BJ (cell line): ENCODE measurements around the gene SUSD6. TPM values are rescaled to one million over a fixed set of nuclear protein-coding genes. Genes with fewer than 3 reads are reported as not detected.
"Not testable (repeated sequence)": the region's sequence is repeated elsewhere in the genome, so short reads cannot be mapped to it uniquely, and the experiment has no call there.

Experiments used
- CTCF ChIA-PET: fragments of 350-600 bp; formaldehyde crosslinking; extraction: SDS; loops from one replicate; lab custom pipeline; 2021; ENCODE audit warnings: antibody characterized with exemption, inconsistent platforms; lab: Yijun Ruan, JAX
- POLR2A ChIA-PET: fragments of 300-600 bp; sonication (Branson Sonifier 250); formaldehyde crosslinking; extraction: SDS; loops from one replicate; lab custom pipeline; 2021; ENCODE audit warnings: antibody characterized with exemption; lab: Charles Lee
- DNase-seq: peaks from one replicate; pipeline ENCODE4 v3.0.0-alpha.2; 2011; ENCODE audit warnings: low read depth
- H3K27me3 ChIP-seq: 2 replicates; pipeline ENCODE4 v1.6.0; 2011; ENCODE audit warnings: low read length; ENCODE audit not compliant: control insufficient read depth, insufficient read depth
- H3K36me3 ChIP-seq: 2 replicates; pipeline ENCODE4 v1.5.1; 2011; ENCODE audit warnings: low read length; ENCODE audit not compliant: control insufficient read depth, insufficient read depth
- H3K4me3 ChIP-seq: 2 replicates; pipeline ENCODE4 v1.5.1; 2011; ENCODE audit warnings: low read depth, mild to moderate bottlenecking, control low read depth, low read length
- CTCF ChIP-seq: IDR thresholded peaks from 2 replicates; pipeline ENCODE4 v1.5.1; 2011; ENCODE audit warnings: low read depth, mild to moderate bottlenecking, control low read depth, inconsistent platforms, low read length, moderate library complexity; ENCODE audit not compliant: insufficient read depth
- polyA plus RNA-seq: library from polyadenylated mRNA; depleted of rRNA; stranded (reverse); fragments of >200 nt; gene quantifications from 2 replicates; pipeline ENCODE4 v1.2.3, GENCODE V29; 2011

The SUSD6 gene
- polyA plus RNA-seq, 1 experiment = 20.3 TPM

- DNase-seq = no peak
- ChIA-PET CTCF (no interaction called here), POLR2A (no interaction called here)
- Histone ChIP-seq H3K36me3 (no peaks in the 10 kb centered on the region; the same call in none of the 2 replicates), H3K27me3 (no peaks in the 10 kb centered on the region), H3K4me3 (no peak overlapping the region)
- no peak for TF ChIP-seq CTCF
Measured at GRCh38 chr14:69643430-69644200, 32.2 kb downstream of the SUSD6 start.

GRCh38 chr14:69644814-69645213 lies 33.4 kb downstream of the SUSD6 start:
- Histone ChIP-seq H3K36me3 (no peaks in the 10 kb centered on the region; the same call in none of the 2 replicates), H3K4me3 (no peak overlapping the region), H3K27me3 (no peaks in the 10 kb centered on the region)
- DNase-seq = no peak
- ChIA-PET POLR2A (no interaction called here), CTCF (interaction anchor here (1.0 kb wide), 1 partner anchor 28 kb away, joined by 3 read pairs; no protein-coding TSS in a partner anchor)
- no peak for TF ChIP-seq CTCF

GRCh38 chr14:69647213-69647612 lies 35.8 kb downstream of the SUSD6 start:
- ChIA-PET POLR2A (no interaction called here), CTCF (interaction anchor here (1.0 to 1.4 kb wide), 3 partner anchors 9 to 80 kb away, joined by 3 to 4 read pairs (median 3); no protein-coding TSS in a partner anchor)
- Histone ChIP-seq H3K36me3 (no peaks in the 10 kb centered on the region; the same call in 1 of the 2 replicates), H3K4me3 (no peak overlapping the region), H3K27me3 (no peaks in the 10 kb centered on the region)
- TF ChIP-seq CTCF = no peak
- DNase-seq = no peak

GRCh38 chr14:69647642-69648041 lies 36.2 kb downstream of the SUSD6 start:
- POLR2A ChIA-PET, H3K36me3 ChIP-seq, H3K4me3 ChIP-seq, H3K27me3 ChIP-seq, DNase-seq: not testable (repeated sequence)
- CTCF ChIA-PET = interaction anchor here (1.3 to 1.4 kb wide), 2 partner anchors 9 to 80 kb away, joined by 3 to 4 read pairs; no protein-coding TSS in a partner anchor

GRCh38 chr14:69648480-69649451 lies 37.4 kb downstream of the SUSD6 start:
- no peak for DNase-seq
- Histone ChIP-seq H3K36me3 (no peaks in the 10 kb centered on the region), H3K27me3 (no peaks in the 10 kb centered on the region), H3K4me3 (no peak overlapping the region)
- ChIA-PET POLR2A (no interaction called here), CTCF (interaction anchor here (0.9 to 1.6 kb wide), 4 partner anchors 10 to 78 kb away, joined by 3 to 7 read pairs (median 4); no protein-coding TSS in a partner anchor)
- no peak for TF ChIP-seq CTCF
